ENCODE results near the gene HMGN3.

GRCh38 chr6:79188885-79189480, 45.5 kb downstream of the HMGN3 start:
- TF ChIP-seq ZNF232 (CRISPR knock-in tag; IDR thresholded peaks at IDR 0.05), result no peak
- TF ChIP-seq ZNF121 (CRISPR knock-in tag; IDR thresholded peaks at IDR 0.05), result no peak
- TF ChIP-seq ZMAT4 (CRISPR knock-in tag; IDR thresholded peaks at IDR 0.05), result no peak
- no peak for TF ChIP-seq AFF4 (CRISPR knock-in tag; IDR thresholded peaks at IDR 0.05; ENCODE audit: borderline replicate concordance)
- TF ChIP-seq NR2C2 (CRISPR knock-in tag; IDR thresholded peaks at IDR 0.05), result no peak
- TF ChIP-seq MYBL2 (CRISPR knock-in tag; IDR thresholded peaks at IDR 0.05), result no peak
- no peak for TF ChIP-seq IRF2 (CRISPR knock-in tag; IDR thresholded peaks at IDR 0.05; ENCODE audit: borderline replicate concordance, low read depth)
- TF ChIP-seq CREM (CRISPR knock-in tag; IDR thresholded peaks at IDR 0.05), result no peak
- TF ChIP-seq CTCF (IDR thresholded peaks at IDR 0.05), result no peak
- TF ChIP-seq SP1 (CRISPR knock-in tag; conservative IDR thresholded peaks at IDR 0.05), result no peak
